Right atrium auricular region (tissue), 2 donors: ENCODE measurements around the gene DUSP28. TPM values are rescaled to one million over a fixed set of nuclear protein-coding genes. Genes with fewer than 3 reads are reported as not detected.
A peak's percentile ranks its signal among the peaks of the same experiment; 100 is the strongest.
"Not testable (repeated sequence)": the region's sequence is repeated elsewhere in the genome, so short reads cannot be mapped to it uniquely, and the experiment has no call there.

Experiments used
- DNase-seq: peaks from one replicate; pipeline ENCODE4 v3.0.0-alpha.2; 2019; ENCODE audit warnings: low spot score
- H3K27ac ChIP-seq, 2 donors: fragments of 200-600 bp; sonication (generic); 1 replicate in 1 of 2; 2 replicates in 1 of 2; pipeline ENCODE4 v1.5.1; 2016 to 2019
- H3K27me3 ChIP-seq, 2 donors: fragments of 200-600 bp; sonication (generic); one replicate each; pipeline versions ENCODE4 v1.5.1 to v1.6.0; 2017 to 2019
- H3K36me3 ChIP-seq: fragments of 200-600 bp; sonication (generic); one replicate; pipeline ENCODE4 v1.5.1; 2016
- H3K4me1 ChIP-seq, 2 donors: fragments of 200-600 bp; sonication (generic); one replicate each; pipeline versions ENCODE4 v1.5.1 to v1.6.0; 2017 to 2019
- H3K4me3 ChIP-seq, 2 donors: fragments of 200-600 bp; sonication (generic); 1 replicate in 1 of 2; 2 replicates in 1 of 2; pipeline ENCODE4 v1.5.1; 2017 to 2019; ENCODE audit warnings: mild to moderate bottlenecking in 1 of 2, moderate library complexity in 1 of 2
- H3K9me3 ChIP-seq, 2 donors: fragments of 200-600 bp; sonication (generic); one replicate each; pipeline ENCODE4 v1.5.1; 2019
- CTCF ChIP-seq, 2 donors: fragments of 200-600 bp; sonication (generic); IDR thresholded peaks; one replicate each; pipeline ENCODE4 v1.5.1; 2019; ENCODE audit warnings: antibody characterized with exemption in 2 of 2
- total RNA-seq, 2 donors: library from RNA; depleted of rRNA; stranded (reverse); fragments of >200 nt; gene quantifications; one replicate each; pipeline ENCODE4 v1.1.0, GENCODE V29; 2016

The DUSP28 gene
- total RNA-seq, 2 donors from 2014 or later = 12.0 to 17.5 TPM

GRCh38 chr2:240559286-240559685, 871 bp upstream of the DUSP28 start:
- no peak overlapping the region for H3K4me3 ChIP-seq
- H3K27ac ChIP-seq = no peak overlapping the region
- no peak for TF ChIP-seq CTCF (IDR thresholded peaks at IDR 0.05)
- peak; percentile 44 for DNase-seq
- H3K9me3 ChIP-seq = no peaks in the 10 kb centered on the region
- no peaks in the 10 kb centered on the region for H3K27me3 ChIP-seq
- H3K4me1 ChIP-seq = peaks cover 0 to 43% of the 10 kb centered on the region in 2 donors
- H3K36me3 ChIP-seq = no peaks in the 10 kb centered on the region

- peak; percentile 99 for DNase-seq
- H3K4me3 ChIP-seq = peak overlapping the region; percentile 91 to 93
- H3K27ac ChIP-seq = peak overlapping the region; percentile 100
- TF ChIP-seq CTCF (IDR thresholded peaks at IDR 0.05) = peak in 1 of 2 donors; percentile 42
- no peaks in the 10 kb centered on the region for H3K9me3 ChIP-seq
- H3K36me3 ChIP-seq = no peaks in the 10 kb centered on the region
- no peaks in the 10 kb centered on the region for H3K27me3 ChIP-seq
- peaks cover 0 to 53% of the 10 kb centered on the region in 2 donors for H3K4me1 ChIP-seq
These were observed 545 bp downstream of the DUSP28 start for GRCh38 chr2:240560480-240561324.

- Histone ChIP-seq H3K4me1 (peaks cover 0 to 59% of the 10 kb centered on the region in 2 donors), H3K27ac (peak overlapping the region; percentile 100), H3K9me3 (no peaks in the 10 kb centered on the region), H3K27me3 (no peaks in the 10 kb centered on the region), H3K36me3 (no peaks in the 10 kb centered on the region), H3K4me3 (peak overlapping the region; percentile 91 to 93)
- TF ChIP-seq CTCF (IDR thresholded peaks at IDR 0.05) = no peak
- DNase-seq = peak; percentile 59
These were observed 1.3 kb downstream of the DUSP28 start for GRCh38 chr2:240561325-240561971.

GRCh38 chr2:240563231-240563630, 3.1 kb downstream of the DUSP28 start:
- DNase-seq = peak; percentile 34
- not testable (repeated sequence) for H3K27ac ChIP-seq, H3K27me3 ChIP-seq, H3K9me3 ChIP-seq, H3K4me3 ChIP-seq, H3K36me3 ChIP-seq
- H3K4me1 ChIP-seq = peaks cover 0 to 59% of the 10 kb centered on the region in 2 donors

- Histone ChIP-seq H3K27ac (peak overlapping the region in 1 of 2 donors; percentile 3), H3K4me1 (peaks cover 0 to 56% of the 10 kb centered on the region in 2 donors)
These were observed 3.9 kb downstream of the DUSP28 start for GRCh38 chr2:240563951-240564560.

More at GRCh38 chr2:240563951-240564560, 3.9 kb downstream of the DUSP28 start:
- H3K9me3 ChIP-seq = no peaks in the 10 kb centered on the region
- H3K27me3 ChIP-seq = no peaks in the 10 kb centered on the region
- H3K36me3 ChIP-seq = no peaks in the 10 kb centered on the region
- TF ChIP-seq CTCF (IDR thresholded peaks at IDR 0.05) = no peak
- peak; percentile 38 for DNase-seq
- H3K4me3 ChIP-seq = no peak overlapping the region
